SK-N-SH treated with all-trans-retinoic acid at 6 μM for 48 hours (cell line): ENCODE data around the gene LRP8.

Experiments
- ARNTL ChIP-seq: fragments of 450-650 bp; formaldehyde crosslinking; IDR thresholded peaks from 2 replicates; pipeline ENCODE4 v1.5.0; 2020; ENCODE audit warnings: low read depth, mild to moderate bottlenecking, moderate library complexity, borderline replicate concordance
- PATZ1 ChIP-seq: fragments of 250-450 bp; sonication (Bioruptor Pico); IDR thresholded peaks from 2 replicates; pipeline ENCODE4 v1.8.0; 2020; ENCODE audit warnings: mild to moderate bottlenecking, moderate library complexity, borderline replicate concordance
- RARB ChIP-seq: fragments of 250-450 bp; sonication (Bioruptor Pico); IDR thresholded peaks from 2 replicates; pipeline ENCODE4 v1.8.0; 2021; ENCODE audit warnings: mild to moderate bottlenecking, moderate library complexity
- TOX ChIP-seq: fragments of 250-450 bp; sonication (Bioruptor Pico); IDR thresholded peaks from 2 replicates; pipeline ENCODE4 v1.8.0; 2021; ENCODE audit warnings: mild to moderate bottlenecking, moderate library complexity, borderline replicate concordance
- ZFP3 ChIP-seq: fragments of 250-450 bp; sonication (Bioruptor Pico); IDR thresholded peaks from 2 replicates; pipeline ENCODE4 v1.5.0; 2020; ENCODE audit warnings: mild to moderate bottlenecking, moderate library complexity
- ZFP30 ChIP-seq: fragments of 450-650 bp; formaldehyde crosslinking; IDR thresholded peaks from 2 replicates; pipeline ENCODE4 v1.5.0; 2022; ENCODE audit warnings: mild to moderate bottlenecking, moderate library complexity

- TF ChIP-seq RARB (CRISPR knock-in tag), result no peak
- TF ChIP-seq TOX (CRISPR knock-in tag), result no peak
- no peak for TF ChIP-seq ARNTL (CRISPR knock-in tag)
- TF ChIP-seq PATZ1 (CRISPR knock-in tag), result no peak
- no peak for TF ChIP-seq ZFP30 (CRISPR knock-in tag)
- no peak for TF ChIP-seq ZFP3 (CRISPR knock-in tag)
These were observed 22.3 kb upstream of the LRP8 start for GRCh38 chr1:53349968-53350852.
